Loucy (cell line): ENCODE measurements around the gene PUS3.

Experiments used
- CTCF ChIP-seq: fragments of 200-600 bp; sonication (generic); conservative IDR thresholded peaks from 2 replicates; pipeline ENCODE4 v1.5.1; 2014; ENCODE audit warnings: mild to moderate bottlenecking, antibody characterized with exemption, low read length
- EZH2phosphoT487 ChIP-seq: fragments of 200-600 bp; IDR thresholded peaks from 2 replicates; pipeline ENCODE4 v1.6.1; 2018; ENCODE audit warnings: antibody characterized with exemption, mild to moderate bottlenecking, moderate library complexity, borderline replicate concordance

GRCh38 chr11:125931116-125931515, 28.1 kb upstream of the PUS3 start:
- no peak for TF ChIP-seq CTCF
- no peak for TF ChIP-seq EZH2phosphoT487
